HG03139 (cell line): ENCODE results near the gene CTNNA3.

ENCODE experiments used
- ATAC-seq: cut with Tn5 transposase; IDR thresholded peaks from one replicate; pipeline ENCODE4 v1.9.1; 2021; ENCODE audit not compliant: unreplicated experiment

The CTNNA3 gene

GRCh38 chr10:66888237-66888636 is 807.8 kb downstream of the CTNNA3 start:
- ATAC-seq = no peak

- no peak for ATAC-seq
These were observed 809.1 kb downstream of the CTNNA3 start for GRCh38 chr10:66886848-66887247.

GRCh38 chr10:66882271-66882670 is 813.7 kb downstream of the CTNNA3 start:
- no peak for ATAC-seq

GRCh38 chr10:66881814-66882213 is 814.2 kb downstream of the CTNNA3 start:
- no peak for ATAC-seq

GRCh38 chr10:66880826-66881225 is 815.2 kb downstream of the CTNNA3 start:
- ATAC-seq = no peak

- no peak for ATAC-seq
These were observed 815.7 kb downstream of the CTNNA3 start for GRCh38 chr10:66880292-66880691.

GRCh38 chr10:66877361-66877760 is 818.6 kb downstream of the CTNNA3 start:
- ATAC-seq = no peak

- no peak for ATAC-seq
These were observed 826.4 kb downstream of the CTNNA3 start for GRCh38 chr10:66869635-66870034.

- ATAC-seq = no peak
These were observed 833.2 kb downstream of the CTNNA3 start for GRCh38 chr10:66862687-66863258.

GRCh38 chr10:66860376-66860945 is 835.5 kb downstream of the CTNNA3 start:
- no peak for ATAC-seq

- no peak for ATAC-seq
These were observed 843.2 kb downstream of the CTNNA3 start for GRCh38 chr10:66852811-66853210.

- ATAC-seq = no peak
These were observed 847.1 kb downstream of the CTNNA3 start for GRCh38 chr10:66848856-66849255.

- ATAC-seq = no peak
These were observed 851.6 kb downstream of the CTNNA3 start for GRCh38 chr10:66844176-66844942.

GRCh38 chr10:66843396-66843795 is 852.6 kb downstream of the CTNNA3 start:
- no peak for ATAC-seq

GRCh38 chr10:66842867-66843266 is 853.1 kb downstream of the CTNNA3 start:
- no peak for ATAC-seq

GRCh38 chr10:66842371-66842770 is 853.6 kb downstream of the CTNNA3 start:
- no peak for ATAC-seq

- ATAC-seq = no peak
These were observed 857.3 kb downstream of the CTNNA3 start for GRCh38 chr10:66838656-66839055.

- no peak for ATAC-seq
These were observed 858.0 kb downstream of the CTNNA3 start for GRCh38 chr10:66837990-66838389.

- no peak for ATAC-seq
These were observed 858.7 kb downstream of the CTNNA3 start for GRCh38 chr10:66837335-66837734.

- ATAC-seq = no peak
These were observed 859.2 kb downstream of the CTNNA3 start for GRCh38 chr10:66836771-66837170.

GRCh38 chr10:66836057-66836456 is 859.9 kb downstream of the CTNNA3 start:
- no peak for ATAC-seq

GRCh38 chr10:66835400-66835799 is 860.6 kb downstream of the CTNNA3 start:
- no peak for ATAC-seq
